IMR-90 (cell line): ENCODE data around the gene APOL2. TPM values are rescaled to one million over a fixed set of nuclear protein-coding genes. Genes with fewer than 3 reads are reported as not detected.

Experiments
- ATAC-seq: fragments of 200-7000 bp; cut with Tn5 transposase; 2 replicates; pipeline ENCODE4 v1.9.1; 2020; ENCODE audit warnings: low read depth, mild to moderate bottlenecking, moderate library complexity
- BruUV-seq: library from RNA; stranded (reverse); fragments of 400-500 nt; replicated peaks from 2 replicates; lab custom pipeline; 2021; lab: Mats Ljungman, UMichigan
- CTCF ChIA-PET: fragments of 300-600 bp; formaldehyde crosslinking; extraction: SDS; loops from one replicate; lab custom pipeline; 2021; ENCODE audit warnings: antibody characterized with exemption; lab: Yijun Ruan, JAX
- POLR2A ChIA-PET: fragments of 300-600 bp; sonication (Branson Sonifier 250); formaldehyde crosslinking; loops from one replicate; lab custom pipeline; 2022; ENCODE audit warnings: antibody characterized with exemption; ENCODE audit not compliant: unreplicated experiment; lab: Charles Lee
- DNase-seq: peaks from one replicate; pipeline ENCODE4 v3.0.0; 2013
- H2AFZ ChIP-seq: replicated peaks from 2 replicates; pipeline ENCODE3; 2013; ENCODE audit warnings: low read length, mild to moderate bottlenecking; ENCODE audit not compliant: poor library complexity
- H2AK5ac ChIP-seq: 2 replicates; pipeline ENCODE4 v1.6.1; 2013; ENCODE audit warnings: low read depth, low read length, inconsistent platforms
- H2AK9ac ChIP-seq: replicated peaks from 2 replicates; pipeline ENCODE3; 2013; ENCODE audit warnings: mild to moderate bottlenecking, low read depth, low read length, moderate library complexity; ENCODE audit not compliant: poor library complexity
- H2BK120ac ChIP-seq: 2 replicates; pipeline ENCODE4 v1.6.1; 2013; ENCODE audit warnings: low read depth, low read length, inconsistent platforms
- H2BK15ac ChIP-seq: 3 replicates; pipeline ENCODE4 v1.6.1; 2013; ENCODE audit warnings: low read depth, low read length, inconsistent platforms
- H2BK20ac ChIP-seq: 2 replicates; pipeline ENCODE4 v1.6.1; 2013; ENCODE audit warnings: low read depth, mild to moderate bottlenecking, inconsistent platforms, low read length, moderate library complexity
- H2BK5ac ChIP-seq: 2 replicates; pipeline ENCODE4 v1.6.1; 2013; ENCODE audit warnings: mild to moderate bottlenecking, low read depth, low read length, inconsistent platforms; ENCODE audit not compliant: poor library complexity, severe bottlenecking
- H3K14ac ChIP-seq: replicated peaks from 2 replicates; pipeline ENCODE4 v1.6.1; 2013; ENCODE audit warnings: low read depth, low read length, inconsistent platforms
- H3K18ac ChIP-seq: 2 replicates; pipeline ENCODE4 v1.6.1; 2013; ENCODE audit warnings: low read depth, low read length, control low read depth
- H3K23ac ChIP-seq: 2 replicates; pipeline ENCODE4 v1.6.1; 2013; ENCODE audit warnings: low read depth, low read length, inconsistent platforms
- H3K27ac ChIP-seq: 2 replicates; pipeline ENCODE4 v1.5.1; 2013; ENCODE audit warnings: mild to moderate bottlenecking, control low read depth, low read length; ENCODE audit not compliant: insufficient read depth
- H3K27me3 ChIP-seq: 2 replicates; pipeline ENCODE4 v1.6.1; 2013; ENCODE audit warnings: low read length; ENCODE audit not compliant: control insufficient read depth, insufficient read depth
- H3K36me3 ChIP-seq: 2 replicates; pipeline ENCODE4 v1.6.1; 2013; ENCODE audit warnings: low read length, mixed read lengths; ENCODE audit not compliant: control insufficient read depth, insufficient read depth
- H3K4ac ChIP-seq: 2 replicates; pipeline ENCODE4 v1.6.1; 2013; ENCODE audit warnings: low read depth, low read length, inconsistent platforms
- H3K4me1 ChIP-seq: 2 replicates; pipeline ENCODE4 v1.6.1; 2013; ENCODE audit warnings: low read length, mixed read lengths; ENCODE audit not compliant: control insufficient read depth, insufficient read depth
- H3K4me2 ChIP-seq: 2 replicates; pipeline ENCODE4 v1.6.1; 2013; ENCODE audit warnings: low read depth, mild to moderate bottlenecking, control low read depth, low read length, moderate library complexity
- H3K4me3 ChIP-seq: 2 replicates; pipeline ENCODE4 v1.5.1; 2013; ENCODE audit warnings: low read depth, mild to moderate bottlenecking, control low read depth, low read length, moderate library complexity; ENCODE audit not compliant: insufficient read depth
- H3K56ac ChIP-seq: 2 replicates; pipeline ENCODE4 v1.6.1; 2013; ENCODE audit warnings: low read length, inconsistent platforms; ENCODE audit not compliant: insufficient read depth; ENCODE audit errors: extremely low read depth
- H3K79me1 ChIP-seq, 2 experiments: 2 replicates each; pipeline ENCODE4 v1.6.1; 2013; ENCODE audit warnings: low read length in 2 of 2, inconsistent platforms in 1 of 2, low read depth in 1 of 2
- H3K9ac ChIP-seq: 2 replicates; pipeline ENCODE4 v1.6.1; 2013; ENCODE audit warnings: low read depth, low read length, control low read depth
- H3K9me1 ChIP-seq: 2 replicates; pipeline ENCODE4 v1.6.1; 2013; ENCODE audit warnings: low read length, inconsistent platforms; ENCODE audit not compliant: insufficient read depth
- H3K9me3 ChIP-seq: 2 replicates; pipeline ENCODE4 v1.6.1; 2013; ENCODE audit warnings: low read length; ENCODE audit not compliant: control insufficient read depth, insufficient read depth
- H4K20me1 ChIP-seq: 2 replicates; pipeline ENCODE4 v1.6.1; 2013; ENCODE audit warnings: low read length, inconsistent platforms; ENCODE audit not compliant: insufficient read depth
- H4K5ac ChIP-seq: 2 replicates; pipeline ENCODE4 v1.6.1; 2013; ENCODE audit warnings: mild to moderate bottlenecking, low read depth, low read length, control low read depth
- H4K8ac ChIP-seq, 2 experiments: 2 replicates each; pipeline ENCODE4 v1.6.1; 2013; ENCODE audit warnings: low read depth in 2 of 2, low read length in 2 of 2, control low read depth in 1 of 2, inconsistent platforms in 1 of 2
- H4K91ac ChIP-seq: 2 replicates; pipeline ENCODE4 v1.6.1; 2013; ENCODE audit warnings: low read depth, low read length, inconsistent platforms; ENCODE audit not compliant: insufficient read depth
- CEBPB ChIP-seq: IDR thresholded peaks from 2 replicates; pipeline ENCODE4 v1.6.1; 2012; ENCODE audit warnings: low read depth, low read length, improper control_type of control experiment
- FOS ChIP-seq: fragments of 150-350 bp; IDR thresholded peaks from 2 replicates; pipeline ENCODE4 v1.6.1; 2016; ENCODE audit warnings: low read depth, low read length
- RAD21 ChIP-seq: IDR thresholded peaks from 2 replicates; pipeline ENCODE4 v1.6.1; 2012; ENCODE audit warnings: low read length, improper control_type of control experiment
- RCOR1 ChIP-seq: IDR thresholded peaks from 2 replicates; pipeline ENCODE4 v1.6.1; 2012; ENCODE audit warnings: mild to moderate bottlenecking, low read length, improper control_type of control experiment; ENCODE audit not compliant: insufficient replicate concordance
- SMC3 ChIP-seq: fragments of 150-350 bp; IDR thresholded peaks from 2 replicates; pipeline ENCODE4 v1.6.1; 2016; ENCODE audit warnings: low read depth, mild to moderate bottlenecking, antibody characterized with exemption, low read length, moderate library complexity
- WGBS, 2 experiments: methylation state at CpG; one replicate each; pipeline versions ENCODE4 v1.1.5 to v1.1.7; 2013; ENCODE audit warnings: missing lambda C conversion rate in 2 of 2; ENCODE audit not compliant: insufficient read length in 1 of 2; ENCODE audit errors: extremely low coverage in 2 of 2; 5-methylcytosine and 5-hydroxymethylcytosine counted together
- dilution Hi-C: fragments of 300-500 bp; cut with HindIII; formaldehyde crosslinking; loops from one replicate; pipeline ENCODE4 v1.14.3; 2018; ENCODE audit warnings: low sequenced_read_pairs; ENCODE audit not compliant: unreplicated experiment
- in situ Hi-C: fragments of 300-500 bp; cut with MboI; formaldehyde crosslinking; loops from 3 replicates; pipeline ENCODE4 v1.14.3; 2019; ENCODE audit warnings: low sequenced_read_pairs, inconsistent platforms, mixed read lengths
- intact Hi-C: fragments of 100-400 bp; cut with micrococcal nuclease; formaldehyde crosslinking; loops from 2 replicates; pipeline ENCODE4 v1.10.0; 2022
- polyA plus RNA-seq, 3 experiments: library from polyadenylated mRNA; depleted of rRNA; stranded (reverse); fragments of >200 nt; gene quantifications; 2 replicates each; pipeline ENCODE4 v1.2.3, GENCODE V29; 2012; ENCODE audit warnings: low replicate concordance in 1 of 3
- total RNA-seq: library from RNA; depleted of rRNA; stranded (reverse); fragments of >200 nt; gene quantifications from 2 replicates; pipeline ENCODE4 v1.2.3, GENCODE V29; 2012
- TF ChIP-seq, protein P1 (sequence below): conservative IDR thresholded peaks from 2 replicates; pipeline ENCODE4 v1.5.1; 2012; ENCODE audit warnings: mild to moderate bottlenecking, low read depth, low read length, improper control_type of control experiment
- TF ChIP-seq, protein P2 (sequence below): fragments of 150-350 bp; IDR thresholded peaks from 2 replicates; pipeline ENCODE4 v1.6.1; 2016; ENCODE audit warnings: low read depth, mild to moderate bottlenecking, low read length, moderate library complexity, borderline replicate concordance

The APOL2 gene
- total and polyA plus RNA-seq, 2 of the 4 experiments (the other 2 are of a cell fraction): 13.1 to 57.5 TPM

DNA sequence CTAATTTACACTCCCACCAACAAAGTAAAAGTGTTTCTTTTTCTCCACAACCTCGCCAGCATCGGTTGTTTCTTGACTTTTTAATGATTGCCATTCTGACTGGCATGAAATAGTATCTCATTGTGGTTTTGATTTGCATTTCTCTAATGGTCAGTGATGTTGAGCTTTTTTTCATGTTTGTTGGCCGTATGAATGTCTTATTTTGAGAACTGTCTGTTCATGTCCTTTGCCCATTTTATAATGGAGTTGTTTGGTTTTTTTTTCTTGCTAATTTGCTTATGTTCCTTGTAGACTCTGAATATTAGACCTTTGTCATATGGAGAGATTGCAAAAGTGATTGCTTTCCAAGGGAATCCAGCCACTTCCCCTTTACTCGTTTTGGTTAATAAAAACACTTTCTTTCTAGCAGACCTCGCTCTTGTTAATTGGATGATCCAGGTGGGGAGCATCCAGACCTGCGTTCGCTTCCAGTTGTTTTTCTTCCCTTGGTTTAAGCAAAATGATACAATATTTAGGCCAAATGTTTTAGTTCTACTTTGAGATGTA is 20.6 kb downstream of the APOL2 start:
- Histone ChIP-seq H3K36me3 (no peaks in the 10 kb centered on the region), H3K56ac (no peak overlapping the region), H2AK9ac (no peak overlapping the region), H3K9ac (no peak overlapping the region), H3K27ac (no peak overlapping the region), H2BK15ac (no peak overlapping the region), H3K18ac (no peak overlapping the region), H2AK5ac (no peak overlapping the region), H2BK20ac (no peak overlapping the region), H3K4me2 (no peak overlapping the region), H4K5ac (no peak overlapping the region), H3K23ac (no peak overlapping the region), H4K91ac (no peak overlapping the region), H2BK5ac (no peak overlapping the region), H2AFZ (no peak overlapping the region), H3K9me1 (peaks cover 4% of the 10 kb centered on the region; the same call in 1 of the 2 replicates), H4K8ac (no peak overlapping the region), H2BK120ac (no peak overlapping the region), H3K27me3 (peaks cover 36% of the 10 kb centered on the region), H3K4me3 (no peak overlapping the region), H3K4ac (no peak overlapping the region), H3K4me1 (peaks cover 3% of the 10 kb centered on the region; the same call in 1 of the 2 replicates), H3K14ac (no peak overlapping the region), H4K20me1 (no peaks in the 10 kb centered on the region), H3K79me1 (no peaks in the 10 kb centered on the region), H3K9me3 (no peaks in the 10 kb centered on the region)
- in situ Hi-C loops (no loop called here), dilution Hi-C loops (no loop called here), intact Hi-C loops (no loop called here)
- BruUV-seq: no TSS peak
- CTCF ChIA-PET: interaction anchor here (0.7 kb wide), 1 partner anchor 22 kb away, joined by 5 read pairs; no protein-coding TSS in a partner anchor
- no peak for DNase-seq
- TF ChIP-seq SMC3 (no peak), CEBPB (no peak), FOS (no peak), RCOR1 (no peak), RAD21 (no peak)
- TF ChIP-seq, protein P1, sequence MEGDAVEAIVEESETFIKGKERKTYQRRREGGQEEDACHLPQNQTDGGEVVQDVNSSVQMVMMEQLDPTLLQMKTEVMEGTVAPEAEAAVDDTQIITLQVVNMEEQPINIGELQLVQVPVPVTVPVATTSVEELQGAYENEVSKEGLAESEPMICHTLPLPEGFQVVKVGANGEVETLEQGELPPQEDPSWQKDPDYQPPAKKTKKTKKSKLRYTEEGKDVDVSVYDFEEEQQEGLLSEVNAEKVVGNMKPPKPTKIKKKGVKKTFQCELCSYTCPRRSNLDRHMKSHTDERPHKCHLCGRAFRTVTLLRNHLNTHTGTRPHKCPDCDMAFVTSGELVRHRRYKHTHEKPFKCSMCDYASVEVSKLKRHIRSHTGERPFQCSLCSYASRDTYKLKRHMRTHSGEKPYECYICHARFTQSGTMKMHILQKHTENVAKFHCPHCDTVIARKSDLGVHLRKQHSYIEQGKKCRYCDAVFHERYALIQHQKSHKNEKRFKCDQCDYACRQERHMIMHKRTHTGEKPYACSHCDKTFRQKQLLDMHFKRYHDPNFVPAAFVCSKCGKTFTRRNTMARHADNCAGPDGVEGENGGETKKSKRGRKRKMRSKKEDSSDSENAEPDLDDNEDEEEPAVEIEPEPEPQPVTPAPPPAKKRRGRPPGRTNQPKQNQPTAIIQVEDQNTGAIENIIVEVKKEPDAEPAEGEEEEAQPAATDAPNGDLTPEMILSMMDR: no peak
- TF ChIP-seq, protein P2, sequence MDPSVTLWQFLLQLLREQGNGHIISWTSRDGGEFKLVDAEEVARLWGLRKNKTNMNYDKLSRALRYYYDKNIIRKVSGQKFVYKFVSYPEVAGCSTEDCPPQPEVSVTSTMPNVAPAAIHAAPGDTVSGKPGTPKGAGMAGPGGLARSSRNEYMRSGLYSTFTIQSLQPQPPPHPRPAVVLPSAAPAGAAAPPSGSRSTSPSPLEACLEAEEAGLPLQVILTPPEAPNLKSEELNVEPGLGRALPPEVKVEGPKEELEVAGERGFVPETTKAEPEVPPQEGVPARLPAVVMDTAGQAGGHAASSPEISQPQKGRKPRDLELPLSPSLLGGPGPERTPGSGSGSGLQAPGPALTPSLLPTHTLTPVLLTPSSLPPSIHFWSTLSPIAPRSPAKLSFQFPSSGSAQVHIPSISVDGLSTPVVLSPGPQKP: no peak
- POLR2A ChIA-PET: no interaction called here
- WGBS, 2 experiments: no CpG with 5 or more reads among the region's 7 CpGs
- no peak for ATAC-seq
